Keratinocyte (primary cell): Measurements from ENCODE around the gene GDF11.

ENCODE experiments used
- EZH2 ChIP-seq: IDR thresholded peaks from one replicate; pipeline ENCODE4 v1.6.1; 2012; ENCODE audit warnings: inconsistent platforms, mild to moderate bottlenecking, low read length, moderate library complexity
- TF ChIP-seq, protein P1 (sequence below), 3 experiments: IDR thresholded peaks in 1 of 3; conservative IDR thresholded peaks in 1 of 3; optimal IDR thresholded peaks in 1 of 3; 2 replicates in 2 of 3; 3 replicates in 1 of 3; pipeline versions ENCODE3 to v1.5.1; 2011; ENCODE audit warnings: low read length in 3 of 3, mild to moderate bottlenecking in 3 of 3, moderate library complexity in 2 of 3, control low read depth in 1 of 3, inconsistent platforms in 1 of 3; ENCODE audit not compliant: insufficient read depth in 2 of 3; ENCODE audit errors: extremely low read depth in 1 of 3

DNA sequence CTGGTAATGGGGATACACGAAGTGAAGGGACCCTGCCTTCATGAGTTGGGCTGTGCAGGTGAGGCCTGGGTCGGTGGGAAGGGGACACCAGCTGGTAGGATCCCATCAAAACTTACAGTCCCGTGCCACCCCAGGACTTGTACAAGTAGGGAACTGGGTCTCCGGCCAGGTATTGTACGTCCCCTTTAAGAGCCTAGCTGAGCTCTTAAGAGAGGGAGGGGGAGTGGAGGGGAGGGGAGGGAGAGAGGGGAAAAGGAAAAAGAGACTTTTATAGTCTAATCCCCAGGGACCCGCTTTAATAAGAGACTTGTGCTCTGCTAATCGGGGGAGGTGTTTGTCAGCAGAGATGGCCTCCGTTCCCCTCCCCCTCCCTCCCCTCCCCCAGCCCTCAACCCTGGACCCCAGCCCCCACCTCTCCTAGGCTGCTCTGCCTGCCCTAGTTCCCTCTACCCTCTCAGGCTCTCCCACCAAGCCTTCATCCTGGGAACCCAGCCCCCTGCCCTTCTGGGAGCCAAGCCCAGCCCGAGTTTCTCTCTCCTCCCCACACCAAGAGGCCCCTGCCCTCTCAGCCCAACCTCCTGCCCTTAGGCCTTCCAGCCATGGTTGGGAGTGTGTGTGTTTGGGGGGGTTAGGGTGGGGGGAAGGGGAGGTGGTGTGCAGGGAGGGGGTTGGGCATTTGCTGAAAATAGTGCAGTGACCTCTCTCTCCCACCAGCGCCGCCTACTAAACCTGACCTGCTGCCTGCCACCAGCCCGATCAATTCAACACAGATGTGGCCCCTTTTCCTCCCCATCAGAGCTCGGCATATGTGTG lies 2.6 kb downstream of the GDF11 start:
- TF ChIP-seq, protein P1, sequence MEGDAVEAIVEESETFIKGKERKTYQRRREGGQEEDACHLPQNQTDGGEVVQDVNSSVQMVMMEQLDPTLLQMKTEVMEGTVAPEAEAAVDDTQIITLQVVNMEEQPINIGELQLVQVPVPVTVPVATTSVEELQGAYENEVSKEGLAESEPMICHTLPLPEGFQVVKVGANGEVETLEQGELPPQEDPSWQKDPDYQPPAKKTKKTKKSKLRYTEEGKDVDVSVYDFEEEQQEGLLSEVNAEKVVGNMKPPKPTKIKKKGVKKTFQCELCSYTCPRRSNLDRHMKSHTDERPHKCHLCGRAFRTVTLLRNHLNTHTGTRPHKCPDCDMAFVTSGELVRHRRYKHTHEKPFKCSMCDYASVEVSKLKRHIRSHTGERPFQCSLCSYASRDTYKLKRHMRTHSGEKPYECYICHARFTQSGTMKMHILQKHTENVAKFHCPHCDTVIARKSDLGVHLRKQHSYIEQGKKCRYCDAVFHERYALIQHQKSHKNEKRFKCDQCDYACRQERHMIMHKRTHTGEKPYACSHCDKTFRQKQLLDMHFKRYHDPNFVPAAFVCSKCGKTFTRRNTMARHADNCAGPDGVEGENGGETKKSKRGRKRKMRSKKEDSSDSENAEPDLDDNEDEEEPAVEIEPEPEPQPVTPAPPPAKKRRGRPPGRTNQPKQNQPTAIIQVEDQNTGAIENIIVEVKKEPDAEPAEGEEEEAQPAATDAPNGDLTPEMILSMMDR (optimal IDR thresholded peaks at IDR 0.05 in 1 of 3, IDR thresholded peaks at IDR 0.05 in 1 of 3, conservative IDR thresholded peaks at IDR 0.05 in 1 of 3; ENCODE audit: extremely low read depth in 1 of 3, insufficient read depth in 2 of 3, low read length in 3 of 3): no peak
- no peak for TF ChIP-seq EZH2
